ENCODE data around the gene COL27A1. TPM values are rescaled to one million over a fixed set of nuclear protein-coding genes. Genes with fewer than 3 reads are reported as not detected.

Gene COL27A1
- total RNA-seq, 1 donor = 0.21 TPM

DNA sequence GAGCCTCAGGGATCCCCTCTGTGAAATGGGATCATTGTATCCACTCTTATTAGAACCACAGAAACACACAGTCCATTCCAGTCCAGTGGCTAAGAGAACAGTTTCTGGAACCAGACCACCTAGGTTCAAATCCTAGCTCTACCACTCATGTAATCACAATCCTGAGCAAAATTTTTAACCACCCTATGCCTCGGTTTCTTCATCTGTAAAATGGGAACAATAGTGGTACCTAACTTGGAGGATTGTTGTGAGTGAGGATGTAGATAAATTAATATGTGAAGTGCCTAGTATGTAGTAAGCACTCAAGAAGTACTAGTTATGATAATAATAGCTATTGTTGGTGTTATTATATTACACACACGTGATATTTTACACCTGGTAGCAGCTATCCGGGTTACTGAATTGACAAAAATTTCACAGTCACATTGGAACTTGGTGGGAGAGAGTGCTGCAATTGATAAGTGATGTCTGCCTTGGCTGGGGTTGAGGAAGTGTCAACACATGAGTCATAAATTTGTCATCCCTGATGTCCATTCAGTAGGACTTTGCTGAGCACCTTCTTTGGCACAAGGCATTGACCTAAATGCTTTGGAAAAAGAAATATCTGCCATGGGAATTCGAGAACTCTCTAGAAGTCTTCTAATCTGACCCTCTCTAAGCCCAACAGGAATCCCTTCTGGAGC lies 68.4 kb downstream of the COL27A1 start:
- Histone ChIP-seq H3K4me1 (ENCODE audit: insufficient read depth, low read length) (no peaks in the 10 kb centered on the region), H3K27me3 (ENCODE audit: insufficient read depth, low read length) (no peaks in the 10 kb centered on the region), H3K9me3 (ENCODE audit: low read depth, low read length) (no peaks in the 10 kb centered on the region), H3K4me3 (ENCODE audit: low read length) (no peak overlapping the region)

DNA sequence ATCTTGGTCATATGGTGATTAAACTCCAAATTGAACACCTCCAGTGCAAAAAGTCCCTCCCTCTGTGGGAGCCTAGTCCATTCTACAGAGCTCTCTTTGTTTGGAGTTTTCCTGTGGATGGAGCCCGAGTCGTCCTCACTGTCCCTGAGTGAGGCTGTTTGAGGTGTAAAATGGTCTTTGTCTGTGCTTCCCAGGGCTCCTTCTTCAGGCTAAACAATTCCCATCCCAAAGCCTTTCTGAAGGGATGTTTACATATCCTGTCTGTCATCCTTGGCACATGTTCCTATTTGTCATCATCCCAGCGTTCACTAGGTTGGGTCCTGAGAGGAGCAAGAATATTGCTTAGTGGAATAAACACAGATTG lies 68.9 kb downstream of the COL27A1 start:
- Histone ChIP-seq H3K4me3 (ENCODE audit: low read length) (no peak overlapping the region), H3K4me1 (ENCODE audit: insufficient read depth, low read length) (no peaks in the 10 kb centered on the region), H3K9me3 (ENCODE audit: low read depth, low read length) (no peaks in the 10 kb centered on the region), H3K27me3 (ENCODE audit: insufficient read depth, low read length) (no peaks in the 10 kb centered on the region)

DNA sequence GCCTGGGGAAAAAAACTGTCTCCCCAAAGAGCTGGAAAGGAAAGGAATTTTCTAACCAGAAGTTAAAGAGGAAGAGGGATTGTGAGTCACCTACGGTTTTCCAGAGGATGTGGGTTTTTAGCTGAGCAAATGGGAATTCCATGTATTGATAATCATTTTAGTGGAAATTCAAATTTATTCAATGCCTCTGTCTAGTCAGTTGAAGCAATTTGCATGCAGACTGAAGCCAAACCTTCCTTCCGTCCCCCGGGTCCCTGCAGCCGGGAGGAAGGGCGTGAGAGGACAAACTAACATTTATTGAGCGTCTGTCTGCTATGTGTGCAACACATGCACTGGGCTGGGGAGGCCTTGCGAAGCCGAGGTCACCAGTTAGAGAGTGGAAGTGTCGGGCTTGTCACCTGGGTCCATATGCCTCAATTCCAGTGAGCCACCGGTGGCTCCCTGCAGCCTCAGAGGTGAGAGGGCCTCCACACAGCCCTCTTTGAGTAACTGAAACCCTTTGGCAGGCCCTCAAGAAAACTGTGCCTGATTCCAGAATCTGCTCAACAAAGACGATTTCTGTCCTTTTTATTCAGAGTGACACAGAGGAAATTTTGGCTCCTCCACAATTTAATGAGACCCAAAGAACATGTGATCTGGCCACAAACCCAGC lies 70.3 kb downstream of the COL27A1 start:
- Histone ChIP-seq H3K27me3 (ENCODE audit: insufficient read depth, low read length) (no peaks in the 10 kb centered on the region), H3K9me3 (ENCODE audit: low read depth, low read length) (no peaks in the 10 kb centered on the region), H3K4me3 (ENCODE audit: low read length) (no peak overlapping the region), H3K4me1 (ENCODE audit: insufficient read depth, low read length) (no peaks in the 10 kb centered on the region)

DNA sequence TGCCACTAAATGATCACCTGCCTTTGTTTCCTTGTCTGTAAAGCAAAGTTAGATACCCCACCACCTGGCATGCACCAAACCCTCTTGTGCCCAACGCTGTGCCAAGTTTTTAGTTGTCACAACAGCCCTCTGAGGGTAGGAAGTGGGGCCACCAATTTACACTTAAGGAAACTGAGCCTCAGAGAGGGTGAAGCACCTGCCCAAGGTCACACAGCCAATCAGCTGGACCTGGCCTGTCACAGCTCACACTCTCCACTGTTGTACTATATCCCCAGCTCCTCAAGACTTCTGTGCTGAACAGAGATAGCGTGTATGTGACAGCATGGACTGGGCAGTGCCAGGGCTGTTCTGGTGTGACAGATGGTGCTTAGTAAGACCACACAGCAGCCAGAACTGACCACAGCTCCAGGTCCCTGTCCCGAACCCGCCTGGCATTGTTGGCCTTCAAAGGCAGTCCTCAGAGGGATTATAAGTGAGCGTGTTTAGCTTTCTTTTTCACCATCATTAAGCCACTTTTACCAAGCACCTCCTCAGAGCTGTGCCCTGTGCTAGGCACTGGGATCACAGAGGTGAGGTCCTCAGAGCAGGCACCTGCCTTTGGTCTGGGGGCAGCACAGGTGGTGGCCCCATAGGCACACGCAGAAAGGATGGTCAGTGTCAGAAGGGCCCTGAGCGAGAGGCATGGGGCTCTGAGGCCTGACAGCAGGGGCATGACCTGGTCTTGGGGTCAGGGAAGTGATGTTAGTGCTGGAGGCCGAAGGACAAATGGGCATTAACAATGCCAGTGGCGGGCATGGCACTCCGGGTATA lies 71.1 kb downstream of the COL27A1 start:
- H3K4me3 ChIP-seq (ENCODE audit: low read length) = no peak overlapping the region
- H3K9me3 ChIP-seq (ENCODE audit: low read depth, low read length) = no peaks in the 10 kb centered on the region
- H3K4me1 ChIP-seq (ENCODE audit: insufficient read depth, low read length) = no peaks in the 10 kb centered on the region
- H3K27me3 ChIP-seq (ENCODE audit: insufficient read depth, low read length) = no peaks in the 10 kb centered on the region

DNA sequence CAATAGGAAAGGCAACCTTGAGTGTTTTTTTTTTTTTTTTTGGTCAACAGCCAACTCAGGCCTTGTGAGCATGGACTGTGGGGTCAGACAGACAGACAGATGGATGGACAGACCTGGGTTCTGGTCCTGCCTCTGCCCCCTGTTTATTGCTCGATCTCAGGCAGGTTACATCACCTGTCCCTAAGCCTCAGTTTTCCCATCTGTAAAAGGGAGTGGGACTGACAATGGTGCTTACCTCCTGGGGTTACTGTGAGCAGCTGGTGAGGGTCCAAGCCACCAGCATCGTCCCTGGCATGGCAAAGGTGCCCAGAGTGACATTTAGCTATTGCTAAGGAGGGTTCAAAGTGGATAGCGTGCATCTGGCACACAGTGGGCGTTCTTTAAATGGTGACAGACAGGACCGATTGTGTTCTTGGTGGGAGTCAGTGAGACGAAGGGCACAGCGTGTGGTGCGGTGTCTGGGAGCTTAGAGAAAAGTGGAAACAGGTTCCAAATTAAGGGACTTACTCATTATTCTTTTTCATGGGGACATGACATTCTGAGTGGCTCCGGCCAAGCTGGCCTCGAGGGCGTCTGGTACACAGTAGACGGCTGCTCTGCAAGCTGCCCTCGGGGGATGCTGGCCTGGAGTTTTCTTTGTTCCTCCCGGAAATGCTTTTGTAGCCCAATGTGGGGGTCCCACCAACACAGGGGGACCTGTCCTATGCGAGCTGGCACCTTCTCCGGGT lies 72.1 kb downstream of the COL27A1 start:
- no peak overlapping the region for H3K4me3 ChIP-seq (ENCODE audit: low read length)
- H3K4me1 ChIP-seq (ENCODE audit: insufficient read depth, low read length) = no peaks in the 10 kb centered on the region
- no peaks in the 10 kb centered on the region for H3K27me3 ChIP-seq (ENCODE audit: insufficient read depth, low read length)
- no peaks in the 10 kb centered on the region for H3K9me3 ChIP-seq (ENCODE audit: low read depth, low read length)

DNA sequence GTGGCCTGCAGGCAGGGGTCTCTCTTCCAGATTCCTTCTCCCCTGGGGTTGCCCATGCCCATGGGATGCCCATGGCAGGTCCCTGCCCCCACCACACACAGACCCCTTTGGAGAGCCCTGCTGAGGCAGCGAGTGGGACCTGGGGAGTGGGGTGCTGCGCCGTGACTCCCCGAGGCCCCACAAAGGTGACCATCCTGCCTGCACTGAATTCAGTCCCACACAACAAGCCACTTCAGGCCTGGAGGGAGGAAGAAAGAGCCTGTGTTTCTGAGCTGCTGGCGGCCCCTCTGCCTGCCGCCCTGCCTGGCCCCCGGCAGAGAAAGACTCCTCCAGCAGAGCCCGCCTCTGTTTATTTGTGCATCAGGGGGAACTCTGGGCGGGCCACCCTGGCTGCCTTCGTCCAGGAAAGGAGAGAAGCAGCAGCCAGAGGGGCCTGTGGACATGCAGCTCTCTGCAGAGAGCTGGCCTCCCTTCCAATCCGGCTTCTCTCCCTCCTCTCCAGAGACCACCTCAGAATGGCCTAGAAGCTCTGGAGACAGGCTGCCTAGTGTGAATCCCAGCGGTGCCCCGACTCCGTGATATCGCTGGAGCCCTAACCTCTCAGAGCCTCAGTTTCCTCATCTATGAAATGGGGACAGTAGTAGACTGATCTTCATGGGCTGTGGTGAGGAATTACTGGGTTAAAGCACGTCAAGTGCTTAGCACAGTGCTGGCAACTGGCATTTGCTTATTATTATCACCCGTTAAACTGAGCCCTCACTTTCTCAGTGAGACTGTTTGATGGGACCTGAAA lies 72.9 kb downstream of the COL27A1 start:
- no peaks in the 10 kb centered on the region for H3K9me3 ChIP-seq (ENCODE audit: low read depth, low read length)
- H3K4me3 ChIP-seq (ENCODE audit: low read length) = no peak overlapping the region
- H3K27me3 ChIP-seq (ENCODE audit: insufficient read depth, low read length) = no peaks in the 10 kb centered on the region
- H3K4me1 ChIP-seq (ENCODE audit: insufficient read depth, low read length) = no peaks in the 10 kb centered on the region

DNA sequence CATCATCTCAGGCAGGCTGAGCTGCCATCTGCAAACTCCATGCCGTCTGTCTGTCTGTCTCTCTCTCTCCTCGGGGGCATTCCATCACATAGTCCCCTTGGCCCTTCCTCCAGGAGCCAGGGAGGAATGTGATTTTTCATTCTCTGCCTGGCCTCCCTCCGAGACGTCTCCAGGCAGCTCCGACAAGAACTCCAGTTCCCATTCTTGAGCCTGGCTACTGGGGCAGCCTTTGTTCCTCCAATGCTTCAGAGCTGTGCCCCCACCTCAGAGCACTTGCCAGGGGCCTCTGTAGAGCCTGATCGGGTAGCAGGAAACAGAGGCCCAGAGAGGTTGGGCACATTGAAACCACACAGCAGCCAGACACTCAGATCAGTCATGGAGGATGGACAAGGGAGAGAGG lies 74.0 kb downstream of the COL27A1 start:
- no peaks in the 10 kb centered on the region for H3K4me1 ChIP-seq (ENCODE audit: insufficient read depth, low read length)
- H3K9me3 ChIP-seq (ENCODE audit: low read depth, low read length) = no peaks in the 10 kb centered on the region
- no peak overlapping the region for H3K4me3 ChIP-seq (ENCODE audit: low read length)
- H3K27me3 ChIP-seq (ENCODE audit: insufficient read depth, low read length) = no peaks in the 10 kb centered on the region

DNA sequence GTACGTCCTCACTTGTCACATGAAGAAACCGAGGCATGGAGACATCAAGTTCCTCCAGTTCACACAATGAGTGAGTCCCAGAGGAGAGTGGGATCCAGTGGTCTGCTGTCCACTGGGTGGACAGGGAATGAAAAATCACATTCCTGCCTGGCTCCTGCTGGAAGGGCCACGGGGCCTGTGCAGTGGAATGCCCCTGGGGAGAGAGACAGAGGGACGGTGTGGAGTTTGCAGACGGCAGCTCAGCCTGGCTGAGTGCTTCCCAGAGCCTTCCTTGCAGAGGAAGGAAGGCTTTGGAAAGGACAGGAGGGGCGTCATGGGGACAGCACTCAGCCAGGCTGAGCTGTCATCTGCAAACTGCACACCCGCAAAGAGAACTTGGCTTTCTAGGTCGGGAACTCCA lies 74.7 kb downstream of the COL27A1 start:
- Histone ChIP-seq H3K4me1 (ENCODE audit: insufficient read depth, low read length) (no peaks in the 10 kb centered on the region), H3K9me3 (ENCODE audit: low read depth, low read length) (no peaks in the 10 kb centered on the region), H3K4me3 (ENCODE audit: low read length) (no peak overlapping the region), H3K27me3 (ENCODE audit: insufficient read depth, low read length) (no peaks in the 10 kb centered on the region)

DNA sequence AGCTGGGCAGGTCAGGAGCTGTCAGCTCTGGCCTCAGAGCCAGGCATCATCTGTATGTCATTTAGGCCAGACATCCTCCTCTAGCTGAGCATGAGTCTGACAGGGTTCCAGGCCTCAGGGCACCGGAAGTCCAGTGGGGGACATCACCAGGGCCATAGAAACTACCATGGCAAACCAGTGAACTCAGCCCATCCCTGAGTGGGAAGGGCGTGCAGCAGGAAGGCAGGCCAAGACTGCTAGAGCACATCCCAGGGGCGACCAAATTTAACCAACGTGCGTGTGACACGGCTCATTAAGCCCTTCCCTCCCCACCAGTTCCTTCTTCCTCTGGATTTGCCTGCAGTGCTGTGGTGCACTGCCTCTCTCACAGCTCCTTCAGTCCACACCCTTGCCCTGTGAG lies 75.9 kb downstream of the COL27A1 start:
- no peaks in the 10 kb centered on the region for H3K27me3 ChIP-seq (ENCODE audit: insufficient read depth, low read length)
- H3K4me1 ChIP-seq (ENCODE audit: insufficient read depth, low read length) = no peaks in the 10 kb centered on the region
- no peaks in the 10 kb centered on the region for H3K9me3 ChIP-seq (ENCODE audit: low read depth, low read length)
- H3K4me3 ChIP-seq (ENCODE audit: low read length) = no peak overlapping the region

DNA sequence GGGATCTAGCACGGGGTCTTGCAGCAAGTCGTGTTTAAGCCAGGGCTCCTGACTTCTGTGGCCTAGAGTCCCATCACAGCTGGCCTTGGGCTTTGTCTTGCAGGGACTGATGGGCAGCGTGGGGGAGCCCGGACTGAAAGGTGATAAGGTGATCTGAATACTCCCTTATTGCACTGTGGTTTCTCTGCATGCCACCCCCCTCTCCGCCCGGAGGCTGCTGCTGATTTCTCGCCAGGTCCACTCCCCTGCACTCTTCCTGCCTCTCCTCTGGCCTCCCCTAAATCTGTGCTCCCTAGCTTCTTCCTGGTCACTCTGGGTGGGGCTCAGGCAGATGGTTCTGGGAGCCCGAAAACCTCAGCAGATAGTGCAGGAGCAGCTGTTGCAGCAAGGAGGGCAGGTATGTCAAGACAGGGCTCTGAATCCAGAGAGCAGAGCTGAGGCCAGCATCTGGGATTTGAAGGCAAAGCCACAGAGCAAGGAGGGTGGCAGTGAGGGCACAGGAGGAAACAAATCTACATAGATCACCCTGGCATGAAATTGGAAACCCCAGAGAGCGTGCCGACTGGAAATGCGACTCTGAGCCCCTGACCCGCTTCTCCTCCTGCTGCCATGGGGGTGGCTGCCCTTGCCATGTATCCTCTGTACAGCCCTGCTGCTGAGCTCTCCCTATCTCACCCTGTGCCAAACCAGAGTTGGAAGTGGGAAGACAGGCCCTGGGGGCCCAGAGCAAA lies 76.5 kb downstream of the COL27A1 start:
- Histone ChIP-seq H3K9me3 (ENCODE audit: low read depth, low read length) (no peaks in the 10 kb centered on the region), H3K27me3 (ENCODE audit: insufficient read depth, low read length) (no peaks in the 10 kb centered on the region), H3K4me1 (ENCODE audit: insufficient read depth, low read length) (no peaks in the 10 kb centered on the region), H3K4me3 (ENCODE audit: low read length) (no peak overlapping the region)

DNA sequence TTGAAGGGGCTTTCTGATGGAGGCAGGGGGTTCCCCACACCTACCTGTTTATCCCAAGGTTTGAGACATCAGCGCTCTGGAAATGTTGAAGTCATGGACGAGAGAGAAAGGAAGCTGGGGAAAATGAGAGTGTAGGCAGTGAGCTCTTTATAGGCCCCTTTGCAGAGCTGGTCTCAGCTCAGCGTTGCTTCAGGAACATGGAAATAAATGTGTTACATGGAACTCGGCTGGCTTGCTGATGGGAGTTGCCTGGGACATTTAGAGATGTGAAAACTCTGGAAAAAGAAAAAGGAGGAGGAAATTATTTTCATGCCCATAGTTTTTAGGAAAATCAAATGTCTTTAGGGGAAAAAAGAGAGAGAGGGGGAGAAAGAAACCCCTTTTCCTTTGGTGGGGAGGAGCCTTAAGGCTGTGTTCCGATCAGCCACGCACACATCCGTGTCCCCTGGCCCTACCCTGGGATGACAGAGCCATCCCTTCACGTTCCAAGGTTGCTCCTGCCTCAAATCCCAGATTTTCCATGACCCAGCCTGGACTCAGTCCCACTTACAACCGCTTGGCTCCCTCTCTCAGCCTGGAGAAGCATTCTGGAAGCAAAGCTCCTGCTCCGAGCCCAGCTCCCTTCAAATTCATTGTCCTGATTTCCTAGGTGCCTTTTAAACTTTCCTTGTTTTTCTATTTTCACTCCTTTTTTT lies 78.3 kb downstream of the COL27A1 start:
- H3K9me3 ChIP-seq (ENCODE audit: low read depth, low read length) = no peaks in the 10 kb centered on the region
- no peak overlapping the region for H3K4me3 ChIP-seq (ENCODE audit: low read length)
- H3K27me3 ChIP-seq (ENCODE audit: insufficient read depth, low read length) = no peaks in the 10 kb centered on the region
- H3K4me1 ChIP-seq (ENCODE audit: insufficient read depth, low read length) = no peaks in the 10 kb centered on the region

DNA sequence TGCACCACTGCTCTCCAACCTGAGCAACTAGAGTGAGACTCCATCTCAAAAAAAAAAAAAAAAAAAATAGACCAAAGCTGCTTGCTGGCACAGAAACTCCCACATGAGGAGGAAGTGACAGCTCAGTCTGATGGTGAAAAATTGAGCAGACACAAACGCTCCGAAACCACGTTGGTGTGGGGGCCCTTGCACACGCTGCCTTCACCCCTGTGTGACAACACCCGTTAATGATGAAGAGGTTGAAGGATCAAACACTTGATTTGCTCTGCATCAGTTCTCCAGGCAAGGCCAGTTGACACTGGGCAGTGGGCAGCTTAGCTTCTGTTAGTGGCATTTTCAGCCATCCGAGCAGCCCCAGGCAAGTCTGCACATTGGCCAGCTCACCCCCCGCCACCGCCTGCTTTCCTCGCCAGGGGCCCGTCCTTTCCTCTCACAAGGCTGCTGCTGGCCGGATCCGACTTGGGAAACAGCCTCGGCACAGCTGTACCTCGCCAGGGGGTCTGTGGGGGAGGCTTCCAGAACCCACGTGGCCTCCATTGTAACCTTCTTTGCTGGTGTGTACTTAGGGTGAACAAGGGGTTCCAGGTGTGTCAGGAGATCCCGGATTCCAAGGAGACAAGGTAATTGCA lies 79.8 kb downstream of the COL27A1 start:
- Histone ChIP-seq H3K4me3 (ENCODE audit: low read length) (no peak overlapping the region), H3K27me3 (ENCODE audit: insufficient read depth, low read length) (no peaks in the 10 kb centered on the region), H3K9me3 (ENCODE audit: low read depth, low read length) (no peaks in the 10 kb centered on the region), H3K4me1 (ENCODE audit: insufficient read depth, low read length) (no peaks in the 10 kb centered on the region)

DNA sequence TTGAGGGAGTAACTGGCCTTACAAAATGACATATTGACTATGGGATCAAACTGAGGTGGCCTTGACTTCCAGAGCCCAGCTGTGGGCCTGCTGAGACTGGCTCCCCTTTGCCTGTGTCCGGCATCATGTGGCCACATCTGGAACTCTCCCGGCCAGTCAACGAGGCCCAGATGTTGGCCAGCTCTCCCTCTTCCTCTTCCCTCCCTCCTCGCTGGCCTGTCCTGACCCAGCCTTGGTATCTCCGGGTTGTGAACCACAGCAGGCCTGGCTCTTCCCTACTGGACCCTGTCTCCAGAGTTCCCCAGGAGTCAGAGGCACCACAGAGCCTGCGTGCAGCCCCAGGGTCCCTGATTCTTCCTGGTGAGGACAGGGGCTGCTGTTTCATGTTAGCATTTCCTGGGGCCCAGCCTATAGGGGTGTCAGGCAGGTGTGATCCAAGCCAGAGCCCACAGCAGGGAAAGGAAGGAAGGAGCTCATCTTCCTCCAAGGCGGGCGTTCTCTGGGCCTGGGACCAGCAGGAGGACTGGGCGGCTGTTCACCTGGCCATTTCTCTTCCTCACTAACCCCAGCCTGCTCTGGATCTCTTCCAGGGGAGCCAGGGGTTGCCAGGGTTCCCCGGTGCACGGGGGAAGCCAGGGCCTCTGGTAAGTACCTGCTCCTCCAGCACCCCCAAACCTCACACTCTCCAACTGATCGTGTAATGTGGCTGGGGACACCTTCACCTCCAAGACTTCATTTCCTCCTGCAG lies 81.2 kb downstream of the COL27A1 start:
- Histone ChIP-seq H3K4me3 (ENCODE audit: low read length) (no peak overlapping the region), H3K27me3 (ENCODE audit: insufficient read depth, low read length) (no peaks in the 10 kb centered on the region), H3K9me3 (ENCODE audit: low read depth, low read length) (no peaks in the 10 kb centered on the region)

More for the DNA sequence above, 81.2 kb downstream of the COL27A1 start:
- H3K4me1 ChIP-seq (ENCODE audit: insufficient read depth, low read length) = no peaks in the 10 kb centered on the region
